SU-DHL-6 (cell line): ENCODE measurements around the gene HEBP1.

Source experiments
- H2AFZ ChIP-seq: fragments of 200-600 bp; sonication (generic); 2 replicates; pipeline ENCODE4 v1.6.1; 2014; ENCODE audit warnings: low read depth, mild to moderate bottlenecking, moderate library complexity, mixed read lengths, antibody characterized with exemption, low read length; ENCODE audit not compliant: severe bottlenecking
- H3F3A ChIP-seq: fragments of 200-600 bp; shearing (Covaris generic); 2 replicates; pipeline ENCODE4 v1.6.0; 2016; ENCODE audit warnings: antibody characterized with exemption, mild to moderate bottlenecking; ENCODE audit not compliant: insufficient read depth
- H3K27ac ChIP-seq: fragments of 200-600 bp; sonication (generic); 2 replicates; pipeline ENCODE4 v1.5.1; 2016; ENCODE audit warnings: low read depth, mild to moderate bottlenecking, low read length, moderate library complexity, mixed read lengths
- H3K27me3 ChIP-seq: fragments of 200-600 bp; sonication (generic), shearing (Covaris generic); 2 replicates; pipeline ENCODE4 v1.6.0; 2014; ENCODE audit warnings: mild to moderate bottlenecking, low read length
- H3K36me3 ChIP-seq: fragments of 200-600 bp; sonication (generic); 2 replicates; pipeline ENCODE4 v1.6.1; 2014; ENCODE audit warnings: mild to moderate bottlenecking, low read length, mixed read lengths
- H3K4me2 ChIP-seq: fragments of 300-600, 200-600 bp; shearing (Covaris generic), sonication (generic); 2 replicates; pipeline ENCODE4 v1.6.0; 2014; ENCODE audit warnings: low read length, low read depth, mild to moderate bottlenecking; ENCODE audit not compliant: poor library complexity, severe bottlenecking
- H3K4me3 ChIP-seq: fragments of 200-600 bp; sonication (generic); 2 replicates; pipeline ENCODE4 v1.5.1; 2014; ENCODE audit warnings: antibody characterized with exemption, low read length, mild to moderate bottlenecking, mixed read lengths; ENCODE audit not compliant: insufficient read depth, poor library complexity, severe bottlenecking
- H3K79me2 ChIP-seq: fragments of 200-600 bp; sonication (generic); 2 replicates; pipeline ENCODE4 v1.6.1; 2014; ENCODE audit warnings: mild to moderate bottlenecking, low read length, moderate library complexity; ENCODE audit not compliant: insufficient read depth
- H3K9ac ChIP-seq: fragments of 200-600 bp; sonication (generic); 2 replicates; pipeline ENCODE4 v1.7.0; 2014; ENCODE audit warnings: mild to moderate bottlenecking, low read length
- H3K9me2 ChIP-seq: fragments of 200-600 bp; sonication (generic); replicated peaks from 2 replicates; pipeline ENCODE4 v1.6.1; 2014; ENCODE audit warnings: low read length; ENCODE audit not compliant: insufficient read depth
- H3K9me3 ChIP-seq: fragments of 200-600 bp; sonication (generic); 2 replicates; pipeline ENCODE4 v1.6.1; 2014; ENCODE audit warnings: low read length, mixed read lengths; ENCODE audit not compliant: insufficient read depth
- H4K20me1 ChIP-seq: fragments of 200-600 bp; sonication (generic); 2 replicates; pipeline ENCODE4 v1.6.1; 2014; ENCODE audit warnings: low read depth, mild to moderate bottlenecking, antibody characterized with exemption, low read length, moderate library complexity, mixed read lengths
- CTCF ChIP-seq: fragments of 200-600 bp; sonication (generic); IDR thresholded peaks from one replicate; pipeline ENCODE4 v1.5.1; 2017; ENCODE audit warnings: antibody characterized with exemption, mild to moderate bottlenecking, low read length, moderate library complexity; ENCODE audit not compliant: insufficient read depth, poor library complexity, severe bottlenecking
- EZH2phosphoT487 ChIP-seq: fragments of 200-600 bp; sonication (generic), shearing (Covaris generic); conservative IDR thresholded peaks from 2 replicates; pipeline ENCODE4 v1.6.1; 2018; ENCODE audit warnings: mild to moderate bottlenecking, antibody characterized with exemption, low read length, moderate library complexity, mixed read lengths

Gene HEBP1

GRCh38 chr12:12973019-12973418, 27.0 kb downstream of the HEBP1 start:
- no peak overlapping the region for H2AFZ ChIP-seq
- no peaks in the 10 kb centered on the region for H4K20me1 ChIP-seq
- no peaks in the 10 kb centered on the region for H3K9me2 ChIP-seq
- TF ChIP-seq EZH2phosphoT487 (no peak), CTCF (no peak)
- H3F3A ChIP-seq: no peaks in the 10 kb centered on the region
- H3K79me2 ChIP-seq: no peaks in the 10 kb centered on the region
- H3K4me2 ChIP-seq: no peak overlapping the region
- H3K9me3 ChIP-seq: no peaks in the 10 kb centered on the region
- H3K9ac ChIP-seq: no peak overlapping the region
- H3K4me3 ChIP-seq: no peak overlapping the region
- H3K27me3 ChIP-seq: no peaks in the 10 kb centered on the region
- no peaks in the 10 kb centered on the region for H3K36me3 ChIP-seq
- H3K27ac ChIP-seq: no peak overlapping the region

- Histone ChIP-seq H3K36me3 (no peaks in the 10 kb centered on the region), H3K9me2 (no peaks in the 10 kb centered on the region), H3K4me2 (no peak overlapping the region), H3K27ac (no peak overlapping the region), H4K20me1 (no peaks in the 10 kb centered on the region), H3K9ac (no peak overlapping the region), H3K9me3 (no peaks in the 10 kb centered on the region), H3K79me2 (no peaks in the 10 kb centered on the region), H2AFZ (no peak overlapping the region), H3K4me3 (no peak overlapping the region), H3K27me3 (no peaks in the 10 kb centered on the region), H3F3A (no peaks in the 10 kb centered on the region)
- TF ChIP-seq CTCF (no peak), EZH2phosphoT487 (no peak)
Measured at GRCh38 chr12:12965836-12966235, 34.2 kb downstream of the HEBP1 start.

- no peak overlapping the region for H3K9ac ChIP-seq
- no peak overlapping the region for H3K27ac ChIP-seq
- no peak overlapping the region for H3K4me2 ChIP-seq
- no peaks in the 10 kb centered on the region for H3K36me3 ChIP-seq
- no peak overlapping the region for H2AFZ ChIP-seq
- H3K4me3 ChIP-seq: no peak overlapping the region
- no peaks in the 10 kb centered on the region for H3F3A ChIP-seq
- H3K9me2 ChIP-seq: no peaks in the 10 kb centered on the region
- no peaks in the 10 kb centered on the region for H4K20me1 ChIP-seq
- TF ChIP-seq EZH2phosphoT487 (no peak), CTCF (no peak)
- no peaks in the 10 kb centered on the region for H3K27me3 ChIP-seq
- no peaks in the 10 kb centered on the region for H3K9me3 ChIP-seq
- no peaks in the 10 kb centered on the region for H3K79me2 ChIP-seq
Measured at GRCh38 chr12:12964255-12964654, 35.8 kb downstream of the HEBP1 start.

- H4K20me1 ChIP-seq: no peaks in the 10 kb centered on the region
- H3K9me3 ChIP-seq: no peaks in the 10 kb centered on the region
- no peak overlapping the region for H3K9ac ChIP-seq
- no peak overlapping the region for H3K4me3 ChIP-seq
- no peaks in the 10 kb centered on the region for H3K79me2 ChIP-seq
- no peak overlapping the region for H2AFZ ChIP-seq
- no peaks in the 10 kb centered on the region for H3K9me2 ChIP-seq
- no peaks in the 10 kb centered on the region for H3K36me3 ChIP-seq
- no peaks in the 10 kb centered on the region for H3K27me3 ChIP-seq
- H3F3A ChIP-seq: no peaks in the 10 kb centered on the region
- H3K27ac ChIP-seq: no peak overlapping the region
- no peak for TF ChIP-seq EZH2phosphoT487
- no peak for TF ChIP-seq CTCF
- no peak overlapping the region for H3K4me2 ChIP-seq
Measured at GRCh38 chr12:12960639-12961209, 39.3 kb downstream of the HEBP1 start.
